Fibroblast of lung (primary cell): Measurements from ENCODE around the gene AKT2. TPM values are rescaled to one million over a fixed set of nuclear protein-coding genes. Genes with fewer than 3 reads are reported as not detected.

Source experiments
- DNase-seq, 2 donors: peaks; one replicate each; pipeline versions ENCODE4 v3.0.0 to v3.0.0-alpha.2; 2010; ENCODE audit warnings: low read depth in 2 of 2
- H2AFZ ChIP-seq: 2 replicates; pipeline ENCODE4 v1.5.1; 2012; ENCODE audit warnings: low read length, control low read depth, inconsistent platforms
- H3K27ac ChIP-seq: 2 replicates; pipeline ENCODE4 v1.5.1; 2011; ENCODE audit warnings: low read length, control low read depth; ENCODE audit not compliant: insufficient read depth
- H3K27me3 ChIP-seq: 2 replicates; pipeline ENCODE4 v1.5.1; 2011; ENCODE audit warnings: mild to moderate bottlenecking, low read length; ENCODE audit not compliant: control insufficient read depth, insufficient read depth
- H3K36me3 ChIP-seq: 2 replicates; pipeline ENCODE4 v1.5.1; 2011; ENCODE audit warnings: low read length; ENCODE audit not compliant: control insufficient read depth, insufficient read depth
- H3K4me1 ChIP-seq: 2 replicates; pipeline ENCODE4 v1.5.1; 2011; ENCODE audit warnings: low read length; ENCODE audit not compliant: control insufficient read depth, insufficient read depth; ENCODE audit errors: extremely low read depth
- H3K4me2 ChIP-seq: 2 replicates; pipeline ENCODE4 v1.5.1; 2011; ENCODE audit warnings: low read length, control low read depth; ENCODE audit not compliant: insufficient read depth; ENCODE audit errors: extremely low read depth
- H3K4me3 ChIP-seq, 4 experiments: fragments of 200-600 bp in 1 of 4; sonication (generic) in 1 of 4; replicated peaks in 1 of 4; 2 replicates each; pipeline ENCODE4 v1.5.1; 2011 to 2016; ENCODE audit warnings: low read length in 4 of 4, low read depth in 3 of 4, mild to moderate bottlenecking in 3 of 4, control low read depth in 2 of 4, inconsistent platforms in 1 of 4, mixed read lengths in 1 of 4; ENCODE audit not compliant: insufficient read depth in 1 of 4; ENCODE audit errors: control extremely low read depth in 1 of 4
- H3K79me2 ChIP-seq: 2 replicates; pipeline ENCODE4 v1.5.1; 2012; ENCODE audit warnings: mild to moderate bottlenecking, low read length, inconsistent platforms; ENCODE audit not compliant: control insufficient read depth, insufficient read depth
- H3K9ac ChIP-seq: 2 replicates; pipeline ENCODE4 v1.5.1; 2011; ENCODE audit warnings: mild to moderate bottlenecking, low read length, control low read depth; ENCODE audit not compliant: insufficient read depth
- H3K9me3 ChIP-seq: 2 replicates; pipeline ENCODE4 v1.5.1; 2012; ENCODE audit warnings: low read depth, low read length; ENCODE audit not compliant: control insufficient read depth, insufficient read depth
- H4K20me1 ChIP-seq: 2 replicates; pipeline ENCODE4 v1.5.1; 2011; ENCODE audit warnings: low read length; ENCODE audit not compliant: control insufficient read depth, insufficient read depth; ENCODE audit errors: extremely low read depth
- CTCF ChIP-seq, 2 donors: IDR thresholded peaks in 1 of 2; conservative IDR thresholded peaks in 1 of 2; 1 replicate in 1 of 2; 2 replicates in 1 of 2; pipeline ENCODE4 v1.5.1; 2011 to 2012; ENCODE audit warnings: low read length in 2 of 2, control low read depth in 1 of 2, inconsistent platforms in 1 of 2, low read depth in 1 of 2, mild to moderate bottlenecking in 1 of 2
- EZH2 ChIP-seq: IDR thresholded peaks from 2 replicates; pipeline ENCODE4 v1.5.1; 2012; ENCODE audit warnings: low read length, control low read depth, mild to moderate bottlenecking; ENCODE audit errors: missing control alignments
- polyA plus RNA-seq, 2 donors: library from polyadenylated mRNA; depleted of rRNA in 1 of 2; stranded (reverse) in 1 of 2; unstranded in 1 of 2; fragments of >200 nt; gene quantifications; 2 replicates each; pipeline ENCODE4 v1.2.1, GENCODE V29; 2011 to 2012; ENCODE audit warnings: missing spikeins in 1 of 2
- total RNA-seq: library from RNA; depleted of rRNA; stranded (reverse); fragments of >200 nt; gene quantifications from 2 replicates; pipeline ENCODE4 v1.2.1, GENCODE V29; 2014

The AKT2 gene
- total and polyA plus RNA-seq, 2 donors (not counting 1 experiment from before 2014, with no cell fraction given) = 76.0 to 81.5 TPM

GRCh38 chr19:40286971-40287421, 1.9 kb upstream of the AKT2 start:
- H3K79me2 ChIP-seq = peaks cover 30% of the 10 kb centered on the region
- H3K27ac ChIP-seq = peak overlapping the region; percentile 81
- H4K20me1 ChIP-seq = no peaks in the 10 kb centered on the region
- H3K4me1 ChIP-seq = peaks cover 15% of the 10 kb centered on the region
- no peak for DNase-seq
- no peak overlapping the region for H3K4me2 ChIP-seq
- no peak overlapping the region for H3K9ac ChIP-seq
- TF ChIP-seq EZH2 (no peak), CTCF (conservative IDR thresholded peaks at IDR 0.05 in 1 of 2, IDR thresholded peaks at IDR 0.05 in 1 of 2; ENCODE audit: low read depth in 1 of 2, low read length in 2 of 2) (no peak)
- H2AFZ ChIP-seq = peak overlapping the region; percentile 88
- H3K36me3 ChIP-seq = peaks cover 4% of the 10 kb centered on the region
- no peaks in the 10 kb centered on the region for H3K9me3 ChIP-seq
- H3K4me3 ChIP-seq = peak overlapping the region in 1 of 4 experiments; percentile 49
- no peaks in the 10 kb centered on the region for H3K27me3 ChIP-seq

GRCh38 chr19:40286235-40286970, 1.3 kb upstream of the AKT2 start:
- peak overlapping the region; percentile 86 for H3K4me2 ChIP-seq
- H3K4me1 ChIP-seq = peaks cover 15% of the 10 kb centered on the region
- TF ChIP-seq CTCF (conservative IDR thresholded peaks at IDR 0.05 in 1 of 2, IDR thresholded peaks at IDR 0.05 in 1 of 2; ENCODE audit: low read depth in 1 of 2, low read length in 2 of 2) (no peak), EZH2 (no peak)
- no peak overlapping the region for H3K9ac ChIP-seq
- peak overlapping the region; percentile 88 for H2AFZ ChIP-seq
- H3K9me3 ChIP-seq = no peaks in the 10 kb centered on the region
- peak in 1 of 2 donors; percentile 25 for DNase-seq
- peaks cover 36% of the 10 kb centered on the region for H3K79me2 ChIP-seq
- peak overlapping the region in 2 of 4 experiments; percentile 16 to 49 for H3K4me3 ChIP-seq
- H3K27ac ChIP-seq = peak overlapping the region; percentile 81
- peaks cover 4% of the 10 kb centered on the region for H3K36me3 ChIP-seq
- no peaks in the 10 kb centered on the region for H4K20me1 ChIP-seq
- no peaks in the 10 kb centered on the region for H3K27me3 ChIP-seq

GRCh38 chr19:40285353-40286234, 449 bp upstream of the AKT2 start:
- TF ChIP-seq EZH2 = no peak
- TF ChIP-seq CTCF (conservative IDR thresholded peaks at IDR 0.05 in 1 of 2, IDR thresholded peaks at IDR 0.05 in 1 of 2; ENCODE audit: low read depth in 1 of 2, low read length in 2 of 2) = no peak
- Histone ChIP-seq H3K36me3 (peaks cover 5% of the 10 kb centered on the region), H2AFZ (peak overlapping the region; percentile 40), H3K9ac (peak overlapping the region; percentile 93), H3K9me3 (no peaks in the 10 kb centered on the region), H3K4me3 (peak overlapping the region; percentile 4 to 73 (median 30)), H3K79me2 (peaks cover 43% of the 10 kb centered on the region), H3K27me3 (no peaks in the 10 kb centered on the region), H3K27ac (peak overlapping the region; percentile 86), H3K4me2 (peak overlapping the region; percentile 86), H3K4me1 (peaks cover 15% of the 10 kb centered on the region), H4K20me1 (no peaks in the 10 kb centered on the region)
- peak; percentile 99 to 100 for DNase-seq
